Adrenal gland (tissue), 5 donors: ENCODE data around the gene FGF12.

Source experiments
- CTCF ChIP-seq, 6 experiments: fragments of 450-650 bp in 4 of 6; fragments of 200-600 bp in 2 of 6; sonication (generic) in 1 of 6; IDR thresholded peaks; 1 replicate in 5 of 6; 2 replicates in 1 of 6; pipeline versions ENCODE4 v1.5.1 to v1.8.0; 2016 to 2021; ENCODE audit warnings: antibody characterized with exemption in 6 of 6, mild to moderate bottlenecking in 2 of 6, moderate library complexity in 1 of 6
- POLR2A ChIP-seq, 2 donors: fragments of 450-650 bp; IDR thresholded peaks; one replicate each; pipeline ENCODE4 v1.6.1; 2017; ENCODE audit warnings: antibody characterized with exemption in 2 of 2, mild to moderate bottlenecking in 2 of 2, moderate library complexity in 1 of 2
- donor health status: DM: no; HTN: no; CAD: no.

GRCh38 chr3:192715126-192715525 is 12.2 kb downstream of the FGF12 start:
- no peak for TF ChIP-seq CTCF (IDR thresholded peaks at IDR 0.05)
- no peak for TF ChIP-seq POLR2A (IDR thresholded peaks at IDR 0.05)
